ENCODE data around the gene CACNA1G.

DNA sequence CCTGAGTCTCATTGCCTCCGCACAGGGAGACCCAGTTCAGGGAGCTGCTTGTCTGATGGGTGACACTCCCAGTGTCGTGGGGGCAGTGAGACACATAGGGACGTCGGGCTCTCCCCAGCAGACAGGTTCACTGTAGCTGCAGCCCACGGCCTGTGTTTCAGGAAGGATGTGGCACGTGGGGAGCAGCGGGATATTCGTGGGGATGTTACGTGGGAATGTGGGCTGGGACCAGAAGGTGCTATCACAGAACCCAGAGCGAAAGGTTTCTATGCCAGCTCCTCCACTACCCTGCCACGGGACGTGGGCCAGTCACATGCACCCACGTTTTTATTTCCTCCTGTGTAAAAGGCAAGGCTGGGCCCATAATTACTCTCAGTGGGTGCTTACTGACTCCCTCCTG lies 16.3 kb downstream of the CACNA1G start:
- TF ChIP-seq, protein P1, sequence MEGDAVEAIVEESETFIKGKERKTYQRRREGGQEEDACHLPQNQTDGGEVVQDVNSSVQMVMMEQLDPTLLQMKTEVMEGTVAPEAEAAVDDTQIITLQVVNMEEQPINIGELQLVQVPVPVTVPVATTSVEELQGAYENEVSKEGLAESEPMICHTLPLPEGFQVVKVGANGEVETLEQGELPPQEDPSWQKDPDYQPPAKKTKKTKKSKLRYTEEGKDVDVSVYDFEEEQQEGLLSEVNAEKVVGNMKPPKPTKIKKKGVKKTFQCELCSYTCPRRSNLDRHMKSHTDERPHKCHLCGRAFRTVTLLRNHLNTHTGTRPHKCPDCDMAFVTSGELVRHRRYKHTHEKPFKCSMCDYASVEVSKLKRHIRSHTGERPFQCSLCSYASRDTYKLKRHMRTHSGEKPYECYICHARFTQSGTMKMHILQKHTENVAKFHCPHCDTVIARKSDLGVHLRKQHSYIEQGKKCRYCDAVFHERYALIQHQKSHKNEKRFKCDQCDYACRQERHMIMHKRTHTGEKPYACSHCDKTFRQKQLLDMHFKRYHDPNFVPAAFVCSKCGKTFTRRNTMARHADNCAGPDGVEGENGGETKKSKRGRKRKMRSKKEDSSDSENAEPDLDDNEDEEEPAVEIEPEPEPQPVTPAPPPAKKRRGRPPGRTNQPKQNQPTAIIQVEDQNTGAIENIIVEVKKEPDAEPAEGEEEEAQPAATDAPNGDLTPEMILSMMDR (optimal IDR thresholded peaks at IDR 0.05 in 1 of 3, IDR thresholded peaks at IDR 0.05 in 1 of 3, conservative IDR thresholded peaks at IDR 0.05 in 1 of 3; ENCODE audit: extremely low read depth in 1 of 3, insufficient read depth in 2 of 3, low read length in 3 of 3): no peak
- no peak for TF ChIP-seq EZH2 (IDR thresholded peaks at IDR 0.05; ENCODE audit: low read length)
